BJ (cell line): ENCODE data around the gene ABCG1. TPM values are rescaled to one million over a fixed set of nuclear protein-coding genes. Genes with fewer than 3 reads are reported as not detected.

Experiments
- CTCF ChIA-PET: fragments of 350-600 bp; formaldehyde crosslinking; extraction: SDS; loops from one replicate; lab custom pipeline; 2021; ENCODE audit warnings: antibody characterized with exemption, inconsistent platforms; lab: Yijun Ruan, JAX
- POLR2A ChIA-PET: fragments of 300-600 bp; sonication (Branson Sonifier 250); formaldehyde crosslinking; extraction: SDS; loops from one replicate; lab custom pipeline; 2021; ENCODE audit warnings: antibody characterized with exemption; lab: Charles Lee
- DNase-seq: peaks from one replicate; pipeline ENCODE4 v3.0.0-alpha.2; 2011; ENCODE audit warnings: low read depth
- H3K27me3 ChIP-seq: 2 replicates; pipeline ENCODE4 v1.6.0; 2011; ENCODE audit warnings: low read length; ENCODE audit not compliant: control insufficient read depth, insufficient read depth
- H3K36me3 ChIP-seq: 2 replicates; pipeline ENCODE4 v1.5.1; 2011; ENCODE audit warnings: low read length; ENCODE audit not compliant: control insufficient read depth, insufficient read depth
- H3K4me3 ChIP-seq: 2 replicates; pipeline ENCODE4 v1.5.1; 2011; ENCODE audit warnings: low read depth, mild to moderate bottlenecking, control low read depth, low read length
- CTCF ChIP-seq: IDR thresholded peaks from 2 replicates; pipeline ENCODE4 v1.5.1; 2011; ENCODE audit warnings: low read depth, mild to moderate bottlenecking, control low read depth, inconsistent platforms, low read length, moderate library complexity; ENCODE audit not compliant: insufficient read depth
- polyA plus RNA-seq: library from polyadenylated mRNA; depleted of rRNA; stranded (reverse); fragments of >200 nt; gene quantifications from 2 replicates; pipeline ENCODE4 v1.2.3, GENCODE V29; 2011

Gene ABCG1
- polyA plus RNA-seq, 1 experiment = 0.29 TPM

GRCh38 chr21:42279341-42279871, 60.5 kb downstream of the ABCG1 start:
- H3K4me3 ChIP-seq = no peak overlapping the region
- ChIA-PET POLR2A (no interaction called here), CTCF (no interaction called here)
- no peak for DNase-seq
- no peaks in the 10 kb centered on the region; the same call in 1 of the 2 replicates for H3K27me3 ChIP-seq
- no peaks in the 10 kb centered on the region for H3K36me3 ChIP-seq
- no peak for TF ChIP-seq CTCF

- Histone ChIP-seq H3K4me3 (no peak overlapping the region), H3K27me3 (no peaks in the 10 kb centered on the region; the same call in 1 of the 2 replicates), H3K36me3 (no peaks in the 10 kb centered on the region)
- ChIA-PET POLR2A (no interaction called here), CTCF (interaction anchor here (0.7 kb wide), 1 partner anchor 22 kb away, joined by 3 read pairs; no protein-coding TSS in a partner anchor)
- no peak for TF ChIP-seq CTCF
- DNase-seq = no peak
These were observed 60.9 kb downstream of the ABCG1 start for GRCh38 chr21:42279888-42280287.

- ChIA-PET POLR2A (no interaction called here), CTCF (interaction anchor here (0.7 to 1.5 kb wide), 2 partner anchors 21 to 22 kb away, joined by 3 to 4 read pairs; no protein-coding TSS in a partner anchor)
These were observed 61.6 kb downstream of the ABCG1 start for GRCh38 chr21:42280356-42281180.

GRCh38 chr21:42281181-42281680, 62.3 kb downstream of the ABCG1 start:
- Histone ChIP-seq H3K36me3 (no peaks in the 10 kb centered on the region), H3K27me3 (no peaks in the 10 kb centered on the region; the same call in 1 of the 2 replicates), H3K4me3 (no peak overlapping the region)
- no peak for TF ChIP-seq CTCF
- CTCF ChIA-PET = interaction anchor here (1.5 kb wide), 1 partner anchor 22 kb away, joined by 4 read pairs; no protein-coding TSS in a partner anchor
- POLR2A ChIA-PET = no interaction called here
- no peak for DNase-seq

More at GRCh38 chr21:42280356-42281180, 61.6 kb downstream of the ABCG1 start:
- Histone ChIP-seq H3K4me3 (no peak overlapping the region), H3K27me3 (no peaks in the 10 kb centered on the region; the same call in 1 of the 2 replicates), H3K36me3 (no peaks in the 10 kb centered on the region)
- no peak for DNase-seq
- no peak for TF ChIP-seq CTCF

GRCh38 chr21:42282021-42282420, 63.1 kb downstream of the ABCG1 start:
- Histone ChIP-seq H3K27me3 (no peaks in the 10 kb centered on the region; the same call in 1 of the 2 replicates), H3K36me3 (no peaks in the 10 kb centered on the region), H3K4me3 (no peak overlapping the region)
- ChIA-PET POLR2A (no interaction called here), CTCF (interaction anchor here (1.5 kb wide), 1 partner anchor 23 kb away, joined by 4 read pairs; no protein-coding TSS in a partner anchor)
- TF ChIP-seq CTCF = no peak
- DNase-seq = no peak
